ENCODE data around the gene CD1B.
"Not testable (repeated sequence)": the region's sequence is repeated elsewhere in the genome, so short reads cannot be mapped to it uniquely, and the experiment has no call there.

Gene CD1B

GRCh38 chr1:158331481-158332150 is at the start of gene CD1B:
Gene CD1B, minus strand, starts transcription at chr1:158331531. Its CDS starts 108 bp downstream, at chr1:158331423.
- DNase-seq: no peak

DNA sequence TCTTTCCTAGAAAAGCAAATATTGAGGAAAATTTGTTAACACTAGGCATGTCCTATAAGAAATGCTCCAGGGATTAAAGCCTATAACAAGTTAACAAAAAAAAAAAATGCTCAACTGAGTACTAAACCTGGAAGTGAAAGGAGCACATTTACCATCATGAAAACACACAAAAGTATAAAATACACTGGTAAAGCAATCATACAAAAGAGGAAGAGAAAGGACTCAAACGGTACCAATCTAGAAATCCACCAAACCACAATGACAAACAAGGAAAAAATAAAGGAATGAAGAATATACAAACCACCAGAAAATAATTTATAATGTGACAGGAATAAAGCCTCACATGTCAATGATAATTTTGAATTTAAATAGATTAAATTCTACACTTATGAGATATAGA is 43.5 kb upstream of the CD1B start:
- DNase-seq: no peak

- not testable (repeated sequence) for DNase-seq
Observed at GRCh38 chr1:158374101-158374500, 42.8 kb upstream of the CD1B start.

- no peak for DNase-seq
Observed at GRCh38 chr1:158371188-158371953, 40.0 kb upstream of the CD1B start.

DNA sequence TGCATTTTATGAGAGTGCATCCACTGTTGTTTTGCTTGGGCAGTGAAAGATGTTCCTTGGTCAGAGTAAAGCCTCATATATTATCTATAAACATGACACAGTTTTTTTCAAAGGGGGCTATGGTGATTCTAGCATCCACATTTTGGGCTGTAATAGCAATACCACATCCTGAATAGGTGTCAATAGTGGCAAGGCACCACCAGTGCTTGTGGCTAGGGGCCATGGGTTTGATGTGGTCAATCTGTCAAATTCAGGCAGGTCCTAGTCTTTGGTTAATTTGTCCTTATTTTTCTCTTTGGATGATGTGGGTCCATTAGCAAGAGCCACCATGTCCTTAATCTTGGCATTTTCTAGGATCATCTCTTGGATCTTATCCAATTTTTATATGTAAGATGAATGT is 35.5 kb upstream of the CD1B start:
- no peak for DNase-seq

DNA sequence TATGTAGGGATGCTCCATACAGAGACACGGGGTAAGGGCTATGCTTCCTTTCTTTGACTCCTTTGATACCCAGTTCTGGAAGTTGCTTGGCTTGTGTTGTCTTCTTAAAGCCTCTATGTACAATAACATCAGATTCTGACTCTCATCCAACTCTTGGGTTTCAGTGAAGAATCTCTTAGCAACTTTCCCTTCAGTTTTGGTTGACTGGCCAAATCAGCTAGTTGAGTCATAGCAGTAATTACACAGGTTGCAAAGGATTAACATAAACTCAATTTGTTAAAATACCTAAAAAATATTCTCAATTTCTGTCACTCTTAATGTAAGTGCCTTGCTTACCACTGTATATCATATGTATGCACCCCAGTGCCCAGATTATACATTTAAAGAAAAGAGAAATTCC is 31.6 kb upstream of the CD1B start:
- DNase-seq: no peak

DNA sequence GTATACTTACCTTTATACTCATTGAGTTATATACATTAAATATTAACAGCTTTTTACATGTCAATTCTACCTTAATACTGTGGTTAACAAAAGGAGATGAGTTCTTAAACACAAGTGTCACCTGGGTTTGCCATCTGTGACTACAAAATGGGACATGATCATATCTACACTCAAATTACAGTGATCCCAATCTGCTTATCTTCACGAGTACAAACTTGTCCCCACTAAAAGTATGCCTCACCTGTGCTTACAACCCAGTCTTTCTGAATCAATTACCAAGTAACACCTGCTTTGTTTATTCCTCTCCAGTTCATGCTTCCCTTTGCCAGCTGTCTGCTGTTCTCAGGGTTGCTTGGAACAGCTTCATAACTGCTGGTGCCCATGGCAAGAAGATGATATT is 31.2 kb upstream of the CD1B start:
- DNase-seq: no peak

GRCh38 chr1:158357441-158357840 is 26.1 kb upstream of the CD1B start:
- no peak for DNase-seq

- DNase-seq: no peak
Observed at GRCh38 chr1:158356616-158357015, 25.3 kb upstream of the CD1B start.

DNA sequence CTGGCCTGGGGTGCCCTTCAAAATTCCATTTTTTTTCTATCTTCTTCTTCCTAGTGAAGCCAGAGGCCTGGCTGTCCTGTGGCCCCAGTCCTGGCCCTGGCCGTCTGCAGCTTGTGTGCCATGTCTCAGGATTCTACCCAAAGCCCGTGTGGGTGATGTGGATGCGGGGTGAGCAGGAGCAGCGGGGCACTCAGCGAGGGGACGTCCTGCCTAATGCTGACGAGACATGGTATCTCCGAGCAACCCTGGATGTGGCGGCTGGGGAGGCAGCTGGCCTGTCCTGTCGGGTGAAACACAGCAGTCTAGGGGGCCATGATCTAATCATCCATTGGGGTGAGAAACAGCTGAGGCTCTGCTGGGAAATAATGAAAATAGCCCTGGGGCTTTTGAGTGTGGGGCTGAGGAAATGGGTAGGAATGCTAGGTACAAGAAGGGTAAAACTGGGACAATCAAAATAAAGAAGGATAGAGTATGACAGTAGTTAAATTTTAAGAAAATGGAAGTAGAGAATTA is 24.5 kb upstream of the CD1B start:
- no peak for DNase-seq

DNA sequence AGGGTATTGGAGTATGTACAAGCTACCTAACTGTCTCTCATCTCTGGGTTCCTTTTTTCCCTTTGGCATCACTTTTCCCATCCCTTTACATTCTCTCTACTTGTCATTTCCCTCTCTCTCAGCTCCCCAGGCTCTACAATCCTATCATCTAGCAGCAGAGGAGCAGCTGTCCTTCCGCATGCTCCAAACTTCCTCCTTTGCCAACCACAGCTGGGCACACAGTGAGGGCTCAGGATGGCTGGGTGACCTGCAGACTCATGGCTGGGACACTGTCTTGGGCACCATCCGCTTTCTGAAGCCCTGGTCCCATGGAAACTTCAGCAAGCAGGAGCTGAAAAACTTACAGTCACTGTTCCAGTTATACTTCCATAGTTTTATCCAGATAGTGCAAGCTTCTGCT is 22.9 kb upstream of the CD1B start:
- no peak for DNase-seq

- DNase-seq: no peak
Observed at GRCh38 chr1:158353303-158354075, 22.2 kb upstream of the CD1B start, which contains the start of gene CD1E. Gene CD1E, plus strand, starts transcription at chr1:158353894. Its CDS starts 95 bp downstream, at chr1:158353989.

GRCh38 chr1:158348946-158349345 is 17.6 kb upstream of the CD1B start:
- DNase-seq: not testable (repeated sequence)

DNA sequence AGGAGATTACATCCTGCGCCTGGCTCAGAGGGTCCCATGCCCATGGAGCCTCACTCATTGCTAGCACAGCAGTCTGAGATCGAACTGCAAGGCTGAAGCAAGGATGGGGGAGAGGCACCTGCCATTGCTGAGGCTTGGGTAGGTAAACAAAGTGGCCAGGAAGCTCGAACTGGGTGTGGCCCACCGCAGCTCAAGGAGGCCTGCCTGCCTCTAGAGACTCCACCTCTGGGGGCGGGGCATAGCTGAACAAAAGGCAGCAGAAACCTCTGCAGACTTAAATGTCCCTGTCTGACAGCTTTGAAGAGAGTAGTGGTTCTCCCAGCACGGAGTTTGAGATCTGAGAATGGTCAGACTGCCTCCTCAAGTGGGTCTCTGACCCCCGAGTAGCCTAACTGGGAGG is 5.1 kb upstream of the CD1B start:
- not testable (repeated sequence) for DNase-seq

DNA sequence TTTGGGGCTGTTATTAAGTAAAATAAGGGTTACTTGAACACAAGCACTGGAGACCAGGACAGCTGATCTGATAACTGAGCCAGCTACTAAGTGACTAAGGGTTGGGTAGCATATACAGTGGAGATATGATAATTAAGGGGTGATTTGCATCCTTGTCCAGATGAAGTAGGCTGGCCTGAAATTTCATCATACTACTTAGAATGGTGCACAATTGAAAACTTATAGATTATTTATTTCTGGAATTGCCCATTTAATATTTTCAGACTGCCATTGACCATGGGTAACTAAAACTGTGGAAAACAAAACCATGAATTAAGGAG is 3.8 kb upstream of the CD1B start:
- DNase-seq: no peak

GRCh38 chr1:158334526-158335212 is 3.3 kb upstream of the CD1B start:
- no peak for DNase-seq

GRCh38 chr1:158333405-158334155 is 2.2 kb upstream of the CD1B start:
- DNase-seq: no peak

DNA sequence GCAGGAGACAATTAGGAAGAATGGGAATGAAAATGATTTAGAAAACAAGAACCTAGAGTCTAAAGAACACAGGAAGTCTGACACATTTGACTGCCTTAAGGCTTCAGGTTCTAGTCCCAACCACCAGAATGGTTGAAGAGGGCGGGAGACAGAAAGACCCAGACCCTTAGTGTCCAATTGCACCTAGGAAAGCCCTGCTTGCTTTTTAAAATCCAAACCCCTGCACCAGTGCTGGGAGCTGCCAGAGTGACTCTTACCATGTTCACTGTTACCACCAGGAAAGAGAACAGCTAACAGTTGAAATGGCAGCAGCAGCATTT is 265 bp downstream of the CD1B start:
- DNase-seq: no peak

GRCh38 chr1:158330391-158331105 is 783 bp downstream of the CD1B start:
- DNase-seq: no peak

- no peak for DNase-seq
Observed at GRCh38 chr1:158329733-158330132, 1.6 kb downstream of the CD1B start.

GRCh38 chr1:158329300-158329699 is 2.0 kb downstream of the CD1B start:
- no peak for DNase-seq

- no peak for DNase-seq
Observed at GRCh38 chr1:158328426-158328825, 2.9 kb downstream of the CD1B start.

Measured in eye (tissue), 1 donor.